B cell (primary cell): ENCODE data around the gene TAC3. TPM values are rescaled to one million over a fixed set of nuclear protein-coding genes. Genes with fewer than 3 reads are reported as not detected.

Source experiments
- ATAC-seq: fragments of 200-7000 bp; cut with Tn5 transposase; one replicate; pipeline ENCODE4 v1.10.0; 2021; ENCODE audit warnings: low read depth, mild to moderate bottlenecking, moderate number of reproducible peaks, moderate library complexity
- CTCF ChIA-PET: fragments of 350-600 bp; sonication (Branson Sonifier 250); formaldehyde crosslinking; loops from one replicate; lab custom pipeline; 2021; ENCODE audit warnings: antibody characterized with exemption, inconsistent platforms; lab: Charles Lee
- POLR2A ChIA-PET: fragments of 350-600 bp; sonication (Branson Sonifier 250); formaldehyde crosslinking; loops from one replicate; lab custom pipeline; 2021; ENCODE audit warnings: antibody characterized with exemption; lab: Charles Lee
- DNase-seq: peaks from one replicate; pipeline ENCODE4 v3.0.0; 2013
- H2AFZ ChIP-seq: 2 replicates; pipeline ENCODE4 v1.6.1; 2012; ENCODE audit warnings: mild to moderate bottlenecking, low read depth, low read length; ENCODE audit not compliant: insufficient read depth, poor library complexity, severe bottlenecking
- H3K27ac ChIP-seq, 2 donors: 1 replicate in 1 of 2; 2 replicates in 1 of 2; pipeline ENCODE4 v1.5.1; 2012 to 2013; ENCODE audit warnings: low read length in 2 of 2, mild to moderate bottlenecking in 2 of 2, moderate library complexity in 1 of 2
- H3K27me3 ChIP-seq, 4 experiments: fragments of 200-600 bp in 1 of 4; sonication (generic) in 1 of 4; replicated peaks in 1 of 4; 1 replicate in 2 of 4; 2 replicates in 2 of 4; pipeline versions ENCODE4 v1.6.1 to v1.7.0; 2013 to 2016; ENCODE audit warnings: low read length in 3 of 4, mild to moderate bottlenecking in 2 of 4, mixed read lengths in 1 of 4, moderate library complexity in 1 of 4; ENCODE audit not compliant: insufficient read depth in 4 of 4, control insufficient read depth in 3 of 4; ENCODE audit errors: control extremely low read depth in 1 of 4
- H3K36me3 ChIP-seq, 2 experiments: replicated peaks in 1 of 2; 1 replicate in 1 of 2; 2 replicates in 1 of 2; pipeline versions ENCODE4 v1.6.1 to v1.7.1; 2013; ENCODE audit warnings: low read length in 1 of 2; ENCODE audit not compliant: insufficient read depth in 2 of 2, control insufficient read depth in 1 of 2; ENCODE audit errors: control extremely low read depth in 1 of 2, extremely low read depth in 1 of 2
- H3K4me1 ChIP-seq, 2 donors: fragments of 200-600 bp in 1 of 2; sonication (generic) in 1 of 2; 1 replicate in 1 of 2; 2 replicates in 1 of 2; pipeline versions ENCODE4 v1.5.1 to v1.6.1; 2013 to 2017; ENCODE audit warnings: low read length in 2 of 2; ENCODE audit not compliant: control insufficient read depth in 2 of 2, insufficient read depth in 2 of 2
- H3K4me2 ChIP-seq: replicated peaks from 2 replicates; pipeline ENCODE3; 2012; ENCODE audit warnings: mild to moderate bottlenecking, low read depth, low read length; ENCODE audit not compliant: poor library complexity, severe bottlenecking
- H3K4me3 ChIP-seq, 5 experiments: fragments of 200-600 bp in 1 of 5; sonication (generic) in 1 of 5; 1 replicate in 3 of 5; 2 replicates in 2 of 5; pipeline versions ENCODE4 v1.5.1 to v1.7.0; 2011 to 2016; ENCODE audit warnings: low read length in 4 of 5, mild to moderate bottlenecking in 4 of 5, low read depth in 2 of 5, control low read depth in 1 of 5, moderate library complexity in 1 of 5; ENCODE audit not compliant: insufficient read depth in 1 of 5; ENCODE audit errors: control extremely low read depth in 1 of 5, extremely low read depth in 1 of 5
- H3K79me2 ChIP-seq: fragments of 200-600 bp; sonication (generic); one replicate; pipeline ENCODE4 v1.6.0; 2016; ENCODE audit warnings: low read length; ENCODE audit not compliant: control insufficient read depth, insufficient read depth
- H3K9ac ChIP-seq: fragments of 200-600 bp; sonication (generic); 2 replicates; pipeline ENCODE4 v1.6.1; 2017; ENCODE audit warnings: mild to moderate bottlenecking, low read length, moderate library complexity
- H3K9me3 ChIP-seq, 3 donors: one replicate each; pipeline versions ENCODE4 v1.6.1 to v1.7.1; 2013; ENCODE audit warnings: low read length in 2 of 3; ENCODE audit not compliant: control insufficient read depth in 2 of 3, insufficient read depth in 1 of 3; ENCODE audit errors: control extremely low read depth in 1 of 3
- H4K20me1 ChIP-seq: 2 replicates; pipeline ENCODE4 v1.6.0; 2012; ENCODE audit warnings: mild to moderate bottlenecking, low read length; ENCODE audit not compliant: insufficient read depth, control insufficient read depth, poor library complexity, severe bottlenecking
- H3K27ac Mint-ChIP-seq: one replicate; pipeline ENCODE4 v1.8.0; 2021; ENCODE audit warnings: mixed read lengths
- H3K27me3 Mint-ChIP-seq: one replicate; pipeline ENCODE4 v1.8.0; 2021; ENCODE audit warnings: mixed read lengths
- H3K4me1 Mint-ChIP-seq: one replicate; pipeline ENCODE4 v1.8.0; 2021; ENCODE audit warnings: mixed read lengths
- H3K4me3 Mint-ChIP-seq: one replicate; pipeline ENCODE4 v1.8.0; 2021; ENCODE audit warnings: mixed read lengths
- H3K9me3 Mint-ChIP-seq: one replicate; pipeline ENCODE4 v1.8.0; 2022; ENCODE audit warnings: mixed read lengths; ENCODE audit not compliant: insufficient read depth
- CTCF ChIP-seq: fragments of 200-600 bp; IDR thresholded peaks from one replicate; pipeline ENCODE4 v1.8.0; 2022; ENCODE audit warnings: antibody characterized with exemption, mild to moderate bottlenecking
- EZH2 ChIP-seq: IDR thresholded peaks from 2 replicates; pipeline ENCODE4 v1.6.1; 2012; ENCODE audit warnings: borderline replicate concordance, low read depth, mild to moderate bottlenecking, moderate library complexity, low read length; ENCODE audit not compliant: insufficient read depth, poor library complexity, severe bottlenecking
- WGBS: methylation state at CpG from one replicate; pipeline ENCODE4 v1.1.5; 2013; ENCODE audit warnings: missing lambda C conversion rate; ENCODE audit not compliant: insufficient coverage; 5-methylcytosine and 5-hydroxymethylcytosine counted together
- intact Hi-C: fragments of 100-400 bp; cut with micrococcal nuclease; formaldehyde crosslinking; loops from one replicate; pipeline ENCODE4 v1.10.0; 2022
- polyA plus RNA-seq: library from polyadenylated mRNA; depleted of rRNA; stranded (reverse); fragments of >200 nt; gene quantifications from 2 replicates; pipeline ENCODE4 v1.2.3, GENCODE V29; 2012
- total RNA-seq, 2 donors: library from RNA; stranded (reverse); fragments of 120-200 nt in 1 of 2; gene quantifications; 1 replicate in 1 of 2; 2 replicates in 1 of 2; pipeline versions ENCODE4 v1.2.3 to v1.2.4, GENCODE V29; 2013 to 2022

Gene TAC3
- total and polyA plus RNA-seq, 2 donors (not counting 1 experiment from before 2014, with no cell fraction given): 0.24 TPM; not detected in 1

- ATAC-seq (peak; percentile 51), DNase-seq (peak; percentile 55)
- Histone ChIP-seq H3K36me3 (peaks cover 0 to 49% of the 10 kb centered on the region in 2 experiments), H2AFZ (peak overlapping the region; percentile 13), H4K20me1 (peaks cover 14% of the 10 kb centered on the region), H3K4me3 (no peak overlapping the region), H3K27ac (peak overlapping the region in 1 of 2 donors; percentile 43), H3K27me3 (no peaks in the 10 kb centered on the region), H3K9me3 (no peaks in the 10 kb centered on the region), H3K9ac (peak overlapping the region; percentile 16), H3K4me2 (peak overlapping the region; percentile 39), H3K79me2 (peaks cover 52% of the 10 kb centered on the region), H3K4me1 (peaks cover 12 to 18% of the 10 kb centered on the region in 2 donors)
- Mint-ChIP-seq H3K9me3 (no peaks in the 10 kb centered on the region), H3K4me3 (peak overlapping the region; percentile 37), H3K4me1 (peaks cover 43% of the 10 kb centered on the region), H3K27ac (peak overlapping the region; percentile 73), H3K27me3 (no peaks in the 10 kb centered on the region)
- TF ChIP-seq EZH2 (no peak), CTCF (no peak)
- WGBS: no CpG with 5 or more reads among the region's 4 CpGs
- ChIA-PET POLR2A (no interaction called here), CTCF (interaction anchor here (1.2 to 9.2 kb wide), 4 partner anchors 11 to 70 kb away, joined by 3 to 52 read pairs (median 6); no protein-coding TSS in a partner anchor)
- intact Hi-C loops: no loop called here
Measured at GRCh38 chr12:56998981-56999380, 17.3 kb downstream of the TAC3 start.

GRCh38 chr12:56998316-56998715 is 18.0 kb downstream of the TAC3 start:
- H3K27ac ChIP-seq: peak overlapping the region in 1 of 2 donors; percentile 43
- no peak for DNase-seq
- H3K4me1 ChIP-seq: peaks cover 12 to 18% of the 10 kb centered on the region in 2 donors
- H3K79me2 ChIP-seq: peaks cover 45% of the 10 kb centered on the region
- H3K4me1 Mint-ChIP-seq: peaks cover 37% of the 10 kb centered on the region
- H3K9ac ChIP-seq: no peak overlapping the region
- ChIA-PET POLR2A (no interaction called here), CTCF (interaction anchor here (0.6 to 9.2 kb wide), 5 partner anchors 10 to 241 kb away, joined by 3 to 52 read pairs (median 5); no protein-coding TSS in a partner anchor)
- H4K20me1 ChIP-seq: peaks cover 14% of the 10 kb centered on the region
- no peak overlapping the region for H3K27ac Mint-ChIP-seq
- H3K9me3 ChIP-seq: no peaks in the 10 kb centered on the region
- no peak overlapping the region for H2AFZ ChIP-seq
- H3K27me3 ChIP-seq: no peaks in the 10 kb centered on the region
- no peak overlapping the region for H3K4me3 ChIP-seq
- H3K4me2 ChIP-seq: peak overlapping the region; percentile 39
- H3K4me3 Mint-ChIP-seq: no peak overlapping the region
- H3K36me3 ChIP-seq: peaks cover 0 to 42% of the 10 kb centered on the region in 2 experiments
- TF ChIP-seq EZH2: no peak
- no peak for TF ChIP-seq CTCF
- no peaks in the 10 kb centered on the region for H3K27me3 Mint-ChIP-seq
- 94% methylated on average over 6 of the region's 6 CpGs for WGBS
- intact Hi-C loops: no loop called here
- no peak for ATAC-seq
- no peaks in the 10 kb centered on the region for H3K9me3 Mint-ChIP-seq
